ENCODE measurements around the gene RPL21. TPM values are rescaled to one million over a fixed set of nuclear protein-coding genes. Genes with fewer than 3 reads are reported as not detected.
"Not testable (repeated sequence)": the region's sequence is repeated elsewhere in the genome, so short reads cannot be mapped to it uniquely, and the experiment has no call there.

RPL21 gene
- 100 to 1,000 TPM; 828 to 889 TPM for total RNA-seq
- polyA plus RNA-seq, result 1,000 to 10,000 TPM; 1,443 to 3,537 TPM
- long read RNA-seq, donor 1, partial matches to known transcripts, result 4 of 16 reads
- long read RNA-seq, donor 1, other reads (novel, unspliced or antisense), result 7 of 16 reads
- long read RNA-seq, donor 2, transcript RPL21-202 (6 exons, 815 nt), result major isoform, 7 of 8 reads
- long read RNA-seq, donor 2, partial matches to known transcripts, result 0 of 8 reads
- long read RNA-seq, donor 2, other reads (novel, unspliced or antisense), result 0 of 8 reads

GRCh38 chr13:27251166-27252091 lies at the start of gene RPL21:
TSS of gene RPL21 (plus strand) at chr13:27251558. CDS start at chr13:27253777, 2,219 bp downstream.
- peaks cover 2 to 6% of the 10 kb centered on the region in 2 donors for H3K4me1 ChIP-seq (ENCODE audit: control insufficient read depth in 1 of 2, insufficient read depth in 2 of 2, low read length in 2 of 2)
- no peaks in the 10 kb centered on the region for H3K27me3 ChIP-seq (ENCODE audit: control insufficient read depth in 1 of 2, insufficient read depth in 2 of 2, low read length in 1 of 2)
- H3K9me3 ChIP-seq (ENCODE audit: control insufficient read depth, low read length), result no peaks in the 10 kb centered on the region
- intact Hi-C loops (cut with DNase I), result loop anchor here (2.0 to 5.0 kb wide), 3 partner anchors 19 to 79 kb away; partner anchors contain the start of genes RASL11A (in 1 of the 2) and USP12 (in 1 of the 2)
- H3K36me3 ChIP-seq (ENCODE audit: control insufficient read depth in 1 of 2, insufficient read depth in 2 of 2, low read length in 1 of 2), result no peaks in the 10 kb centered on the region
- WGBS, 2 donors, result 0% methylated on average over 69 of the region's 69 CpGs
- DNase-seq, result peak; percentile 98
- H3K27ac ChIP-seq (ENCODE audit: low read depth in 1 of 2, low read length in 2 of 2), result peak within 1 kb of the TSS; percentile 35 to 74
- ATAC-seq (ENCODE audit: low FRiP score), result peak; percentile 98
- peak within 1 kb of the TSS; percentile 74 to 86 for H3K4me3 ChIP-seq (ENCODE audit: low read length in 2 of 2)

- Histone ChIP-seq H3K4me3 (ENCODE audit: low read length in 2 of 2) (no peak overlapping the region), H3K27ac (ENCODE audit: low read depth in 1 of 2, low read length in 2 of 2) (no peak overlapping the region), H3K27me3 (ENCODE audit: control insufficient read depth in 1 of 2, insufficient read depth in 2 of 2, low read length in 1 of 2) (no peaks in the 10 kb centered on the region), H3K4me1 (ENCODE audit: control insufficient read depth in 1 of 2, insufficient read depth in 2 of 2, low read length in 2 of 2) (no peaks in the 10 kb centered on the region), H3K36me3 (ENCODE audit: control insufficient read depth in 1 of 2, insufficient read depth in 2 of 2, low read length in 1 of 2) (no peaks in the 10 kb centered on the region), H3K9me3 (ENCODE audit: control insufficient read depth, low read length) (no peaks in the 10 kb centered on the region)
- 81 to 90% methylated on average over 1 of the region's 1 CpG for WGBS, 2 donors
- DNase-seq, result no peak
- no peak for ATAC-seq (ENCODE audit: low FRiP score)
- intact Hi-C loops (cut with DNase I), result no loop called here
Measured at GRCh38 chr13:27201661-27202060, 49.7 kb upstream of the RPL21 start.

GRCh38 chr13:27203186-27203585 lies 48.2 kb upstream of the RPL21 start:
- DNase-seq (no peak), ATAC-seq (ENCODE audit: low FRiP score) (no peak)
- no peak overlapping the region for H3K27ac ChIP-seq (ENCODE audit: low read depth in 1 of 2, low read length in 2 of 2)
- intact Hi-C loops (cut with DNase I), result no loop called here
- no peaks in the 10 kb centered on the region for H3K9me3 ChIP-seq (ENCODE audit: control insufficient read depth, low read length)
- no peaks in the 10 kb centered on the region for H3K27me3 ChIP-seq (ENCODE audit: control insufficient read depth in 1 of 2, insufficient read depth in 2 of 2, low read length in 1 of 2)
- H3K4me3 ChIP-seq (ENCODE audit: low read length in 2 of 2), result no peak overlapping the region
- H3K4me1 ChIP-seq (ENCODE audit: control insufficient read depth in 1 of 2, insufficient read depth in 2 of 2, low read length in 2 of 2), result no peaks in the 10 kb centered on the region
- H3K36me3 ChIP-seq (ENCODE audit: control insufficient read depth in 1 of 2, insufficient read depth in 2 of 2, low read length in 1 of 2), result no peaks in the 10 kb centered on the region
- WGBS, 2 donors, result 82 to 89% methylated on average over 4 of the region's 4 CpGs

DNA sequence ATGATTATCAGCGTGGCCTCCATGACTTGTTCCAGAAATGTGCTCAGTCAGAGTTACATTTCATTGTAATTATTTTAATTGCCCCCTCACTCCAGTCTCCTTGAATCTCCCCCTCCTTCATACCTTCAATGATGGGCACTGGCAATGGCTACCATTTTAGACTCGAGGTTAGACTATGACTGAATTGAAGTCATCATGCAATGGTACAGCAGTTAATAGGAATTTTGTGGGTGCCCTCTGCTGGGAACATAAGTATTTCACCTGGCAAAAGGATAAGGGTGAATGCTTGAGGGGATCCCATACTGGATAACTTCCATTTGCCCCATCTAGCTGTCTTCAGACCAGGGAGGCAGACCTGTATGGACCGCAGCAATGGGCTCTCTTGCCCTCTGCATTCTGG lies 47.5 kb upstream of the RPL21 start:
- Histone ChIP-seq H3K9me3 (ENCODE audit: control insufficient read depth, low read length) (no peaks in the 10 kb centered on the region), H3K36me3 (ENCODE audit: control insufficient read depth in 1 of 2, insufficient read depth in 2 of 2, low read length in 1 of 2) (no peaks in the 10 kb centered on the region), H3K27ac (ENCODE audit: low read depth in 1 of 2, low read length in 2 of 2) (no peak overlapping the region), H3K4me3 (ENCODE audit: low read length in 2 of 2) (no peak overlapping the region), H3K4me1 (ENCODE audit: control insufficient read depth in 1 of 2, insufficient read depth in 2 of 2, low read length in 2 of 2) (no peaks in the 10 kb centered on the region), H3K27me3 (ENCODE audit: control insufficient read depth in 1 of 2, insufficient read depth in 2 of 2, low read length in 1 of 2) (no peaks in the 10 kb centered on the region)
- ATAC-seq (ENCODE audit: low FRiP score) (no peak), DNase-seq (no peak)
- WGBS, 2 donors, result 77 to 81% methylated on average over 3 of the region's 3 CpGs
- intact Hi-C loops (cut with DNase I), result no loop called here

- intact Hi-C loops (cut with DNase I), result no loop called here
- Histone ChIP-seq H3K4me3 (ENCODE audit: low read length in 2 of 2) (no peak overlapping the region), H3K9me3 (ENCODE audit: control insufficient read depth, low read length) (no peaks in the 10 kb centered on the region), H3K27ac (ENCODE audit: low read depth in 1 of 2, low read length in 2 of 2) (no peak overlapping the region), H3K27me3 (ENCODE audit: control insufficient read depth in 1 of 2, insufficient read depth in 2 of 2, low read length in 1 of 2) (no peaks in the 10 kb centered on the region), H3K36me3 (ENCODE audit: control insufficient read depth in 1 of 2, insufficient read depth in 2 of 2, low read length in 1 of 2) (no peaks in the 10 kb centered on the region), H3K4me1 (ENCODE audit: control insufficient read depth in 1 of 2, insufficient read depth in 2 of 2, low read length in 2 of 2) (no peaks in the 10 kb centered on the region)
- ATAC-seq (ENCODE audit: low FRiP score) (no peak), DNase-seq (no peak)
- WGBS, 2 donors, result 96 to 100% methylated on average over 1 of the region's 1 CpG
Measured at GRCh38 chr13:27208514-27208913, 42.8 kb upstream of the RPL21 start.

- ATAC-seq (ENCODE audit: low FRiP score), result no peak
- no peaks in the 10 kb centered on the region for H3K9me3 ChIP-seq (ENCODE audit: control insufficient read depth, low read length)
- H3K27ac ChIP-seq (ENCODE audit: low read depth in 1 of 2, low read length in 2 of 2), result no peak overlapping the region
- H3K4me3 ChIP-seq (ENCODE audit: low read length in 2 of 2), result no peak overlapping the region
- no peaks in the 10 kb centered on the region for H3K27me3 ChIP-seq (ENCODE audit: control insufficient read depth in 1 of 2, insufficient read depth in 2 of 2, low read length in 1 of 2)
- no peak for DNase-seq
- H3K4me1 ChIP-seq (ENCODE audit: control insufficient read depth in 1 of 2, insufficient read depth in 2 of 2, low read length in 2 of 2), result no peaks in the 10 kb centered on the region
- intact Hi-C loops (cut with DNase I), result no loop called here
- WGBS, 2 donors, result 96 to 99% methylated on average over 1 of the region's 1 CpG
- H3K36me3 ChIP-seq (ENCODE audit: control insufficient read depth in 1 of 2, insufficient read depth in 2 of 2, low read length in 1 of 2), result no peaks in the 10 kb centered on the region
Measured at GRCh38 chr13:27211271-27211670, 40.1 kb upstream of the RPL21 start.

GRCh38 chr13:27211771-27212364 lies 39.5 kb upstream of the RPL21 start:
- ATAC-seq (ENCODE audit: low FRiP score) (no peak), DNase-seq (no peak)
- no peaks in the 10 kb centered on the region for H3K36me3 ChIP-seq (ENCODE audit: control insufficient read depth in 1 of 2, insufficient read depth in 2 of 2, low read length in 1 of 2)
- no peaks in the 10 kb centered on the region for H3K4me1 ChIP-seq (ENCODE audit: control insufficient read depth in 1 of 2, insufficient read depth in 2 of 2, low read length in 2 of 2)
- H3K9me3 ChIP-seq (ENCODE audit: control insufficient read depth, low read length), result no peaks in the 10 kb centered on the region
- no peak overlapping the region for H3K27ac ChIP-seq (ENCODE audit: low read depth in 1 of 2, low read length in 2 of 2)
- intact Hi-C loops (cut with DNase I), result no loop called here
- no peak overlapping the region for H3K4me3 ChIP-seq (ENCODE audit: low read length in 2 of 2)
- WGBS, 2 donors, result 69 to 76% methylated on average over 16 to 17 of the region's 17 CpGs
- no peaks in the 10 kb centered on the region for H3K27me3 ChIP-seq (ENCODE audit: control insufficient read depth in 1 of 2, insufficient read depth in 2 of 2, low read length in 1 of 2)

DNA sequence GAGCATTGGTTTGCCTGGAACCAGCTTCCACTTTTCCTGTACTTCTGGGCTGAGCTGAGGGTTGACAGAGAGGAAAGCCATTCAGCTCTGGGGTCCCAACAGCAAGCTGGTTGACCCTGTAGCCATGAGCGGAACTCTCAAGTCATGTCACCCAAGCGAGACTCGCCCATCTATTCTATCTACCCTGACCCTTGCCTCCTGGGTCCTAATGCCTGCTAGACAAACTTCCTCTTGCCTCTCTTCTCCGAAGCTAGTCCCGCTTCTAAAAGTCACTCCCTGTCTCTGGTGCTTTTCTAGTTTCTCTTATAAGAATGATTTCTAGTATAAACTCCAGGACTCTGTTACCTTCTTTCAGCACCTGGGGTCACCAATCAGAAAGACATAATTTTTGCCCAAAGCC lies 38.0 kb upstream of the RPL21 start:
- H3K4me3 ChIP-seq (ENCODE audit: low read length in 2 of 2); DNase-seq; ATAC-seq (ENCODE audit: low FRiP score); H3K27me3 ChIP-seq (ENCODE audit: control insufficient read depth in 1 of 2, insufficient read depth in 2 of 2, low read length in 1 of 2); H3K4me1 ChIP-seq (ENCODE audit: control insufficient read depth in 1 of 2, insufficient read depth in 2 of 2, low read length in 2 of 2); H3K9me3 ChIP-seq (ENCODE audit: control insufficient read depth, low read length); H3K36me3 ChIP-seq (ENCODE audit: control insufficient read depth in 1 of 2, insufficient read depth in 2 of 2, low read length in 1 of 2); H3K27ac ChIP-seq (ENCODE audit: low read depth in 1 of 2, low read length in 2 of 2); intact Hi-C loops (cut with DNase I): not testable (repeated sequence)
- 86 to 91% methylated on average over 5 of the region's 5 CpGs for WGBS, 2 donors
